CD8-positive, alpha-beta memory T cell (primary cell): ENCODE results near the gene TMEM101. TPM values are rescaled to one million over a fixed set of nuclear protein-coding genes. Genes with fewer than 3 reads are reported as not detected.
A peak's percentile ranks its signal among the peaks of the same experiment; 100 is the strongest.

Source experiments
- CTCF ChIA-PET: fragments of 350-600 bp; sonication (Branson Sonifier 250); formaldehyde crosslinking; loops from one replicate; lab custom pipeline; 2021; ENCODE audit warnings: antibody characterized with exemption; lab: Charles Lee
- POLR2A ChIA-PET: fragments of 350-600 bp; sonication (Branson Sonifier 250); formaldehyde crosslinking; loops from one replicate; lab custom pipeline; 2021; ENCODE audit warnings: antibody characterized with exemption; lab: Charles Lee
- DNase-seq, 5 donors: peaks; one replicate each; pipeline versions ENCODE4 v3.0.0 to v3.0.0-alpha.2; 2020 to 2022; ENCODE audit warnings: mixed read lengths in 1 of 5
- H3K27ac ChIP-seq: one replicate; pipeline ENCODE4 v1.7.0; 2013; ENCODE audit warnings: low read depth, mild to moderate bottlenecking, low read length, moderate library complexity
- H3K27me3 ChIP-seq: 2 replicates; pipeline ENCODE4 v1.7.0; 2013; ENCODE audit warnings: low read length, mild to moderate bottlenecking; ENCODE audit not compliant: insufficient read depth, poor library complexity, severe bottlenecking
- H3K36me3 ChIP-seq: 2 replicates; pipeline ENCODE4 v1.7.0; 2013; ENCODE audit warnings: mild to moderate bottlenecking, low read length, moderate library complexity; ENCODE audit not compliant: insufficient read depth
- H3K4me1 ChIP-seq: 2 replicates; pipeline ENCODE4 v1.7.0; 2013; ENCODE audit warnings: mild to moderate bottlenecking, low read length, moderate library complexity; ENCODE audit not compliant: insufficient read depth
- H3K4me3 ChIP-seq: 2 replicates; pipeline ENCODE4 v1.7.0; 2013; ENCODE audit warnings: mild to moderate bottlenecking, low read length
- H3K9me3 ChIP-seq: 2 replicates; pipeline ENCODE4 v1.7.0; 2013; ENCODE audit warnings: mild to moderate bottlenecking, low read length
- H3K27ac Mint-ChIP-seq, 8 donors: one replicate each; pipeline ENCODE4 v1.8.0; 2020 to 2021; ENCODE audit warnings: mixed read lengths in 8 of 8, mild to moderate bottlenecking in 6 of 8, inconsistent platforms in 3 of 8, moderate library complexity in 3 of 8
- H3K27me3 Mint-ChIP-seq, 2 donors: one replicate each; pipeline ENCODE4 v1.8.0; 2020 to 2021; ENCODE audit warnings: mixed read lengths in 2 of 2, mild to moderate bottlenecking in 1 of 2, moderate library complexity in 1 of 2
- H3K36me3 Mint-ChIP-seq, 3 donors: one replicate each; pipeline ENCODE4 v1.8.0; 2020 to 2021; ENCODE audit warnings: mixed read lengths in 3 of 3, inconsistent platforms in 1 of 3, mild to moderate bottlenecking in 1 of 3
- H3K4me1 Mint-ChIP-seq, 3 donors: one replicate each; pipeline ENCODE4 v1.8.0; 2020 to 2021; ENCODE audit warnings: mixed read lengths in 3 of 3, inconsistent platforms in 1 of 3, mild to moderate bottlenecking in 1 of 3
- H3K4me3 Mint-ChIP-seq, 7 donors: one replicate each; pipeline ENCODE4 v1.8.0; 2020 to 2021; ENCODE audit warnings: mixed read lengths in 7 of 7, mild to moderate bottlenecking in 6 of 7, moderate library complexity in 4 of 7, inconsistent platforms in 2 of 7
- H3K9me3 Mint-ChIP-seq, 5 donors: one replicate each; pipeline ENCODE4 v1.8.0; 2020 to 2022; ENCODE audit warnings: mixed read lengths in 5 of 5, mild to moderate bottlenecking in 3 of 5, moderate library complexity in 2 of 5, inconsistent platforms in 1 of 5
- polyA plus RNA-seq: library from polyadenylated mRNA; unstranded; fragments of 300-500 nt; fragmentation: Illumina TruSeq; gene quantifications from one replicate; pipeline ENCODE4 v1.2.3, GENCODE V29; 2021
- total RNA-seq, 2 experiments: library from RNA; stranded (reverse); gene quantifications; one replicate each; pipeline ENCODE4 v1.2.3, GENCODE V29; 2021

TMEM101 gene
- total and polyA plus RNA-seq, 3 experiments from 2014 or later = 28.8 to 36.0 (median 32.5) TPM

- CTCF ChIA-PET = interaction anchor here (1.7 kb wide), 1 partner anchor 51 kb away, joined by 7 read pairs; no protein-coding TSS in a partner anchor
- no peak overlapping the region for H3K27ac ChIP-seq
- peaks cover 4% of the 10 kb centered on the region for H3K27me3 ChIP-seq
- no peaks in the 10 kb centered on the region for H3K36me3 ChIP-seq
- peaks cover 16 to 23% of the 10 kb centered on the region in 2 donors for H3K27me3 Mint-ChIP-seq
- peak overlapping the region in 2 of 7 donors; percentile 32 for H3K4me3 Mint-ChIP-seq
- DNase-seq = no peak
- POLR2A ChIA-PET = interaction anchor here (0.7 kb wide), 1 partner anchor 12 kb away, joined by 8 read pairs; no protein-coding TSS in a partner anchor
- no peaks in the 10 kb centered on the region for H3K9me3 Mint-ChIP-seq
- H3K9me3 ChIP-seq = no peaks in the 10 kb centered on the region
- peaks cover 0 to 8% (median 0%) of the 10 kb centered on the region in 3 donors for H3K4me1 Mint-ChIP-seq
- no peak overlapping the region for H3K27ac Mint-ChIP-seq
- no peak overlapping the region for H3K4me3 ChIP-seq
- H3K4me1 ChIP-seq = peaks cover 6% of the 10 kb centered on the region
- peaks cover 0 to 2% (median 0%) of the 10 kb centered on the region in 3 donors for H3K36me3 Mint-ChIP-seq
Observed at GRCh38 chr17:43995150-43995471, 19.7 kb downstream of the TMEM101 start.

- H3K4me3 Mint-ChIP-seq = peak overlapping the region in 4 of 7 donors; percentile 19 to 54 (median 30)
- peak; percentile 42 to 76 (median 59) for DNase-seq
- peaks cover 0 to 2% (median 0%) of the 10 kb centered on the region in 3 donors for H3K36me3 Mint-ChIP-seq
- H3K27me3 Mint-ChIP-seq = peaks cover 16 to 23% of the 10 kb centered on the region in 2 donors
- H3K9me3 Mint-ChIP-seq = no peaks in the 10 kb centered on the region
- H3K4me3 ChIP-seq = no peak overlapping the region
- no peaks in the 10 kb centered on the region for H3K36me3 ChIP-seq
- peaks cover 6% of the 10 kb centered on the region for H3K4me1 ChIP-seq
- H3K4me1 Mint-ChIP-seq = peaks cover 0 to 8% (median 0%) of the 10 kb centered on the region in 3 donors
- H3K27ac ChIP-seq = no peak overlapping the region
- no peaks in the 10 kb centered on the region for H3K9me3 ChIP-seq
- H3K27me3 ChIP-seq = peaks cover 4% of the 10 kb centered on the region
- H3K27ac Mint-ChIP-seq = no peak overlapping the region
- ChIA-PET CTCF (interaction anchor here (0.8 to 1.7 kb wide), 3 partner anchors 11 to 84 kb away, joined by 3 to 7 read pairs (median 4); no protein-coding TSS in a partner anchor), POLR2A (no interaction called here)
Observed at GRCh38 chr17:43994272-43995149, 20.3 kb downstream of the TMEM101 start.

GRCh38 chr17:43992641-43993040 lies 22.1 kb downstream of the TMEM101 start:
- Histone ChIP-seq H3K27ac (no peak overlapping the region), H3K4me3 (no peak overlapping the region), H3K4me1 (peaks cover 6% of the 10 kb centered on the region), H3K27me3 (peaks cover 4% of the 10 kb centered on the region), H3K36me3 (no peaks in the 10 kb centered on the region), H3K9me3 (no peaks in the 10 kb centered on the region)
- peaks cover 0 to 8% (median 0%) of the 10 kb centered on the region in 3 donors for H3K4me1 Mint-ChIP-seq
- H3K36me3 Mint-ChIP-seq = peaks cover 0 to 2% (median 0%) of the 10 kb centered on the region in 3 donors
- no peaks in the 10 kb centered on the region for H3K9me3 Mint-ChIP-seq
- H3K4me3 Mint-ChIP-seq = no peak overlapping the region
- H3K27ac Mint-ChIP-seq = no peak overlapping the region
- peaks cover 22 to 30% of the 10 kb centered on the region in 2 donors for H3K27me3 Mint-ChIP-seq
- ChIA-PET POLR2A (interaction anchor here (0.6 kb wide), 1 partner anchor 115 kb away, joined by 3 read pairs; no protein-coding TSS in a partner anchor), CTCF (interaction anchor here (1.0 kb wide), 1 partner anchor 48 kb away, joined by 3 read pairs; no protein-coding TSS in a partner anchor)
- DNase-seq = no peak

GRCh38 chr17:43988301-43988700 lies 26.5 kb downstream of the TMEM101 start:
- no peak for DNase-seq
- Mint-ChIP-seq H3K27ac (no peak overlapping the region), H3K4me1 (peaks cover 0 to 4% (median 3%) of the 10 kb centered on the region in 3 donors), H3K9me3 (no peaks in the 10 kb centered on the region), H3K4me3 (no peak overlapping the region), H3K36me3 (no peaks in the 10 kb centered on the region), H3K27me3 (peaks cover 22 to 48% of the 10 kb centered on the region in 2 donors)
- H3K36me3 ChIP-seq = no peaks in the 10 kb centered on the region
- no peak overlapping the region for H3K4me3 ChIP-seq
- ChIA-PET POLR2A (no interaction called here), CTCF (no interaction called here)
- H3K27ac ChIP-seq = no peak overlapping the region
- H3K9me3 ChIP-seq = no peaks in the 10 kb centered on the region
- H3K27me3 ChIP-seq = peaks cover 11% of the 10 kb centered on the region
- peaks cover 3% of the 10 kb centered on the region for H3K4me1 ChIP-seq

- ChIA-PET POLR2A (no interaction called here), CTCF (interaction anchor here (1.4 kb wide), 1 partner anchor 43 kb away, joined by 4 read pairs; no protein-coding TSS in a partner anchor)
- Mint-ChIP-seq H3K27me3 (peaks cover 26 to 57% of the 10 kb centered on the region in 2 donors), H3K36me3 (no peaks in the 10 kb centered on the region), H3K4me1 (peaks cover 0 to 7% (median 4%) of the 10 kb centered on the region in 3 donors), H3K27ac (no peak overlapping the region), H3K4me3 (no peak overlapping the region), H3K9me3 (no peaks in the 10 kb centered on the region)
- no peak overlapping the region for H3K27ac ChIP-seq
- H3K4me1 ChIP-seq = peaks cover 5% of the 10 kb centered on the region
- H3K9me3 ChIP-seq = no peaks in the 10 kb centered on the region
- no peaks in the 10 kb centered on the region for H3K36me3 ChIP-seq
- no peak for DNase-seq
- peaks cover 14% of the 10 kb centered on the region for H3K27me3 ChIP-seq
- H3K4me3 ChIP-seq = no peak overlapping the region
Observed at GRCh38 chr17:43987131-43988021, 27.4 kb downstream of the TMEM101 start.

- Histone ChIP-seq H3K36me3 (no peaks in the 10 kb centered on the region), H3K27me3 (peaks cover 14% of the 10 kb centered on the region), H3K27ac (no peak overlapping the region), H3K4me1 (peaks cover 5% of the 10 kb centered on the region), H3K9me3 (no peaks in the 10 kb centered on the region), H3K4me3 (no peak overlapping the region)
- ChIA-PET POLR2A (no interaction called here), CTCF (interaction anchor here (1.4 kb wide), 1 partner anchor 42 kb away, joined by 4 read pairs; no protein-coding TSS in a partner anchor)
- H3K9me3 Mint-ChIP-seq = no peaks in the 10 kb centered on the region
- H3K36me3 Mint-ChIP-seq = no peaks in the 10 kb centered on the region
- H3K27ac Mint-ChIP-seq = no peak overlapping the region
- H3K27me3 Mint-ChIP-seq = peaks cover 35 to 62% of the 10 kb centered on the region in 2 donors
- H3K4me1 Mint-ChIP-seq = peaks cover 0 to 7% (median 4%) of the 10 kb centered on the region in 3 donors
- no peak for DNase-seq
- H3K4me3 Mint-ChIP-seq = no peak overlapping the region
Observed at GRCh38 chr17:43986225-43986981, 28.4 kb downstream of the TMEM101 start.

GRCh38 chr17:43984521-43984920 lies 30.2 kb downstream of the TMEM101 start:
- Mint-ChIP-seq H3K36me3 (no peaks in the 10 kb centered on the region), H3K4me1 (peaks cover 0 to 7% (median 4%) of the 10 kb centered on the region in 3 donors), H3K9me3 (no peaks in the 10 kb centered on the region), H3K27ac (no peak overlapping the region), H3K4me3 (peak overlapping the region in 2 of 7 donors; percentile 14 to 75), H3K27me3 (peaks cover 37 to 74% of the 10 kb centered on the region in 2 donors)
- Histone ChIP-seq H3K36me3 (no peaks in the 10 kb centered on the region), H3K4me1 (peaks cover 5% of the 10 kb centered on the region), H3K4me3 (no peak overlapping the region), H3K27ac (no peak overlapping the region), H3K27me3 (peaks cover 14% of the 10 kb centered on the region), H3K9me3 (no peaks in the 10 kb centered on the region)
- ChIA-PET CTCF (no interaction called here), POLR2A (no interaction called here)
- DNase-seq = no peak
